Uterus (tissue), 2 donors: ENCODE results near the gene RNGTT.

ENCODE experiments used
- POLR2A ChIP-seq, 2 donors: fragments of 450-650 bp; IDR thresholded peaks; one replicate each; pipeline ENCODE4 v1.6.1; 2016; ENCODE audit warnings: antibody characterized with exemption in 2 of 2, mild to moderate bottlenecking in 1 of 2, moderate library complexity in 1 of 2
- TF ChIP-seq, protein P1 (sequence below), 4 experiments: fragments of 200-600 bp in 2 of 4; fragments of 450-650 bp in 2 of 4; sonication (generic) in 2 of 4; IDR thresholded peaks; one replicate each; pipeline ENCODE4 v1.5.1; 2016 to 2019; ENCODE audit warnings: antibody characterized with exemption in 4 of 4, mild to moderate bottlenecking in 2 of 4, moderate library complexity in 1 of 4

DNA sequence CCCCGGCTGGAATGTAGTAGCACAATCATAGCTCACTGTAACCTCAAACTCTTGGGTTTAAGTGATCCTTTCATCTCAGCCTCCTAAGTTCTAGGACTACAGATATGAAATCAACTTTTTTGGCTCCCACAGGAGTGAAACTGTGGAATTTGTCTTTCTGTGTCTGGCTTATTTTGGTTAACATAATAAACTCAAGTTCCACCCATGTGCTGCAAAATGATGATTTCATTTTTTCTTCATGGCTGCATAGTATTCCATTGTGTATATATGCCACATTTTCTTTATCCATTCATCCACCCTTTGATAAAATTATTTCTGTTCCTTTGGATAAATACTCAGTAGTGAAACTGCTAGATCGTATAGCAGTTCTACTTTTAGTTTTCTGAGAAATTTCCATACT is 29.9 kb downstream of the RNGTT start:
- TF ChIP-seq, protein P1, sequence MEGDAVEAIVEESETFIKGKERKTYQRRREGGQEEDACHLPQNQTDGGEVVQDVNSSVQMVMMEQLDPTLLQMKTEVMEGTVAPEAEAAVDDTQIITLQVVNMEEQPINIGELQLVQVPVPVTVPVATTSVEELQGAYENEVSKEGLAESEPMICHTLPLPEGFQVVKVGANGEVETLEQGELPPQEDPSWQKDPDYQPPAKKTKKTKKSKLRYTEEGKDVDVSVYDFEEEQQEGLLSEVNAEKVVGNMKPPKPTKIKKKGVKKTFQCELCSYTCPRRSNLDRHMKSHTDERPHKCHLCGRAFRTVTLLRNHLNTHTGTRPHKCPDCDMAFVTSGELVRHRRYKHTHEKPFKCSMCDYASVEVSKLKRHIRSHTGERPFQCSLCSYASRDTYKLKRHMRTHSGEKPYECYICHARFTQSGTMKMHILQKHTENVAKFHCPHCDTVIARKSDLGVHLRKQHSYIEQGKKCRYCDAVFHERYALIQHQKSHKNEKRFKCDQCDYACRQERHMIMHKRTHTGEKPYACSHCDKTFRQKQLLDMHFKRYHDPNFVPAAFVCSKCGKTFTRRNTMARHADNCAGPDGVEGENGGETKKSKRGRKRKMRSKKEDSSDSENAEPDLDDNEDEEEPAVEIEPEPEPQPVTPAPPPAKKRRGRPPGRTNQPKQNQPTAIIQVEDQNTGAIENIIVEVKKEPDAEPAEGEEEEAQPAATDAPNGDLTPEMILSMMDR (IDR thresholded peaks at IDR 0.05) = no peak
- TF ChIP-seq POLR2A (IDR thresholded peaks at IDR 0.05) = no peak
